Measurements from ENCODE around the gene FAM13A. TPM values are rescaled to one million over a fixed set of nuclear protein-coding genes. Genes with fewer than 3 reads are reported as not detected.

Gene FAM13A
- total RNA-seq, 1 donor from 2014 or later = 39.9 TPM

GRCh38 chr4:88728146-88728545 lies 328.8 kb downstream of the FAM13A start:
- ATAC-seq = peak; percentile 69
- DNase-seq (ENCODE audit: low spot score) = no peak
- intact Hi-C loops (cut with DNase I) = no loop called here

GRCh38 chr4:88725986-88726385 lies 331.0 kb downstream of the FAM13A start:
- DNase-seq (ENCODE audit: low spot score) (no peak), ATAC-seq (no peak)
- intact Hi-C loops (cut with DNase I) = no loop called here

GRCh38 chr4:88725143-88725542 lies 331.8 kb downstream of the FAM13A start:
- ATAC-seq (no peak), DNase-seq (ENCODE audit: low spot score) (no peak)
- intact Hi-C loops (cut with DNase I) = no loop called here

- DNase-seq (ENCODE audit: low spot score) (no peak), ATAC-seq (no peak)
- intact Hi-C loops (cut with DNase I) = no loop called here
Observed at GRCh38 chr4:88724406-88724805, 332.6 kb downstream of the FAM13A start.

GRCh38 chr4:88722828-88723227 lies 334.2 kb downstream of the FAM13A start:
- peak; percentile 44 for ATAC-seq
- intact Hi-C loops (cut with DNase I) = no loop called here

GRCh38 chr4:88722276-88722780 lies 334.7 kb downstream of the FAM13A start:
- ATAC-seq (no peak), DNase-seq (ENCODE audit: low spot score) (no peak)
- intact Hi-C loops (cut with DNase I) = no loop called here

More at GRCh38 chr4:88722828-88723227, 334.2 kb downstream of the FAM13A start:
- DNase-seq (ENCODE audit: low spot score) = no peak

GRCh38 chr4:88720451-88721428 lies 336.2 kb downstream of the FAM13A start:
- ATAC-seq (peak; percentile 62), DNase-seq (ENCODE audit: low spot score) (no peak)
- intact Hi-C loops (cut with DNase I) = no loop called here

- intact Hi-C loops (cut with DNase I) = no loop called here
- DNase-seq (ENCODE audit: low spot score) = no peak
- no peak for ATAC-seq
Observed at GRCh38 chr4:88719381-88719780, 337.6 kb downstream of the FAM13A start.

- DNase-seq (ENCODE audit: low spot score) (no peak), ATAC-seq (no peak)
- intact Hi-C loops (cut with DNase I) = no loop called here
Observed at GRCh38 chr4:88718098-88718497, 338.9 kb downstream of the FAM13A start.

GRCh38 chr4:88713782-88714181 lies 343.2 kb downstream of the FAM13A start:
- ATAC-seq (no peak), DNase-seq (ENCODE audit: low spot score) (no peak)
- intact Hi-C loops (cut with DNase I) = no loop called here

- intact Hi-C loops (cut with DNase I) = loop anchor here (10.0 kb wide), 1 partner anchor 315 kb away; no protein-coding TSS in a partner anchor
- no peak for ATAC-seq
- no peak for DNase-seq (ENCODE audit: low spot score)
Observed at GRCh38 chr4:88709989-88710388, 347.0 kb downstream of the FAM13A start.

- ATAC-seq (peak; percentile 92), DNase-seq (ENCODE audit: low spot score) (no peak)
- intact Hi-C loops (cut with DNase I) = loop anchor here (10.0 kb wide), 1 partner anchor 318 kb away; no protein-coding TSS in a partner anchor
Observed at GRCh38 chr4:88706574-88706973, 350.4 kb downstream of the FAM13A start.

- DNase-seq (ENCODE audit: low spot score) (no peak), ATAC-seq (peak; percentile 23)
- intact Hi-C loops (cut with DNase I) = loop anchor here (10.0 kb wide), 1 partner anchor 319 kb away; no protein-coding TSS in a partner anchor
Observed at GRCh38 chr4:88705805-88706492, 351.0 kb downstream of the FAM13A start.

GRCh38 chr4:88705223-88705622 lies 351.8 kb downstream of the FAM13A start:
- ATAC-seq (no peak), DNase-seq (ENCODE audit: low spot score) (no peak)
- intact Hi-C loops (cut with DNase I) = loop anchor here (10.0 kb wide), 1 partner anchor 320 kb away; no protein-coding TSS in a partner anchor

- intact Hi-C loops (cut with DNase I) = loop anchor here (10.0 kb wide), 1 partner anchor 322 kb away; no protein-coding TSS in a partner anchor
- ATAC-seq (no peak), DNase-seq (ENCODE audit: low spot score) (no peak)
Observed at GRCh38 chr4:88702782-88703181, 354.2 kb downstream of the FAM13A start.

GRCh38 chr4:88698519-88698918 lies 358.5 kb downstream of the FAM13A start:
- DNase-seq (ENCODE audit: low spot score) (no peak), ATAC-seq (no peak)
- intact Hi-C loops (cut with DNase I) = no loop called here

GRCh38 chr4:88697588-88698329 lies 359.2 kb downstream of the FAM13A start, which contains the start of gene NAP1L5:
Gene NAP1L5, minus strand, starts transcription at chr4:88697829. Its CDS starts 75 bp downstream, at chr4:88697754.
- ATAC-seq (peak; percentile 96), DNase-seq (ENCODE audit: low spot score) (peak; percentile 77)
- intact Hi-C loops (cut with DNase I) = no loop called here

GRCh38 chr4:88697141-88697540 lies 359.8 kb downstream of the FAM13A start:
- intact Hi-C loops (cut with DNase I) = no loop called here
- DNase-seq (ENCODE audit: low spot score) = no peak
- ATAC-seq = peak; percentile 81

- DNase-seq (ENCODE audit: low spot score) = no peak
- intact Hi-C loops (cut with DNase I) = no loop called here
Observed at GRCh38 chr4:88696630-88697029, 360.4 kb downstream of the FAM13A start.

More at GRCh38 chr4:88696630-88697029, 360.4 kb downstream of the FAM13A start:
- peak; percentile 39 for ATAC-seq

All from sciatic nerve (tissue), 2 donors.